RKO (cell line): Measurements from ENCODE around the gene OCA2.

ENCODE experiments used
- DNase-seq: peaks from one replicate; pipeline ENCODE4 v3.0.0-alpha.2; 2016; ENCODE audit warnings: low spot score

Gene OCA2

GRCh38 chr15:28104326-28104725 is 5.2 kb upstream of the OCA2 start:
- DNase-seq: no peak

DNA sequence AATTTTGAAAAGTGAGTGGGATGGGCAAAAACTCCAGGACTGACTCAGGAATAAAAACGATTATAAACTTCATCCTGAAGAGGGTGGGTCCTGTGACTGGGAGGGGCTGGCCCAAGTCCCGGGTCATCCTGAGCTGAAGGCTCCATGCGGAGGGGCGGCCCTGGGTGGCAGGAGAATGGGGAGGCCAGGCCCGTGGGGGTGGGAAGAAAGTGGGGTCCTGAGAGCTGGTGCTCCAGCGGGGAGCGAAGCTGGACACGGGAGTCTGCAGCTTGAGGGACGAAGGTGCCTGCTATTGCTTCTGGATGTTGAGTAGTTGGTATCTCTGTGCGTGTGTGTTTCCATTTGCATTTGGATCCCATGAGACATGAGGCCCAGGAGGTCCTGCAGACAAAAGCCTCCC is 4.7 kb upstream of the OCA2 start:
- no peak for DNase-seq

- DNase-seq: no peak
These were observed 2.9 kb upstream of the OCA2 start for GRCh38 chr15:28101983-28102441.

- no peak for DNase-seq
These were observed 2.1 kb upstream of the OCA2 start for GRCh38 chr15:28101201-28101600.

DNA sequence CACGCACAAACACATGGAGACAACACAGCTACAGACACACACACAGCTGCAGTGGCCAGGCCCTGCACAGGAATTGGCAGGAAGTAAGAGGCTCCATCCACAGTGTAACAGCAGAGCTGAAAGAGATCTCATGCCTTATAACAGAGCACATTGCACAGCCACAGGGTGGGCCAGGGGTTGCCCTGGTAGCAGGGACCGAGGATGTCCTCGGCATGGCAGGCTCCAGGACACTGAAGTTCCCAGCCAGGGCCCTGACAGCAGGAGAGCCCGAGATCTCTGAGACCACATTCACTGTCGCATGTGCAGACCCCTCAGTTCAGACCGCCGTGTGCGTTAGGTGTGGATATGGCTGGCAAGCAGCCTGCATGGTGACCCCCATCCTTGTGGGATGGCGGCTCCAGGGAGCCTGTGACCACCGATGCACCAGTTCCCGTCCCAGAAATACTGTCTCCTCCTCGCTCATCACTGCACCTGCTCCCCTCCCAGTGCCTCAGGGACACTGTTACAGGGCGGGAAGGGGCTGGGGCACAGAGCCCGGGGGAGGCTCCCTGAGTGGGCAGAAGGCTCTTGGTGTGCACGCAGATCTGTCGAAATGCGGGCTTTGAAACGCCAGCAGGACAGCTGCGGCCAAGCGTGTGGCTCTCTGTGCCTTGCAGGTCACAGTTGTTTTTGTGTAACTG is 1.5 kb upstream of the OCA2 start:
- no peak for DNase-seq

GRCh38 chr15:28099555-28100140 is 533 bp upstream of the OCA2 start:
- DNase-seq: no peak

DNA sequence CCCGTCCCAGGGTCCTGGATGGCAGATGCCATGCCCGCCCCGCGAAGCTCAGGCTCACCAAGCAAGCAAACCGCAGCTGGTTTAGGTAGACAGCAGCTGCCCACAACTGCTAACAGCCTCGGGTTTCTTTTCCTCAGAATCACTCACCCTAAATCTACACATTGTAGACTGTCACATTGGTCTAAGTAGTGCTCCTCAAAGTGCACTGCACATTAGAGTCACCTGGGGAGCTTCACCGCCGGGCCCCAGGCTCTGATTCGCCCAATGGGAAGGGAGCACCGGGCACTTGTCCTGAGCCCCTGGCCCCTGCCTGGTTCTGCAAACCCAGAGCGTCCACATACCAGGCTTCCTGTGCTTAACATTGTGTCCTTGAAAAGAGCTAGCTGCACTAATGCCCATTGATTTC is 752 bp downstream of the OCA2 start:
- DNase-seq: no peak

DNA sequence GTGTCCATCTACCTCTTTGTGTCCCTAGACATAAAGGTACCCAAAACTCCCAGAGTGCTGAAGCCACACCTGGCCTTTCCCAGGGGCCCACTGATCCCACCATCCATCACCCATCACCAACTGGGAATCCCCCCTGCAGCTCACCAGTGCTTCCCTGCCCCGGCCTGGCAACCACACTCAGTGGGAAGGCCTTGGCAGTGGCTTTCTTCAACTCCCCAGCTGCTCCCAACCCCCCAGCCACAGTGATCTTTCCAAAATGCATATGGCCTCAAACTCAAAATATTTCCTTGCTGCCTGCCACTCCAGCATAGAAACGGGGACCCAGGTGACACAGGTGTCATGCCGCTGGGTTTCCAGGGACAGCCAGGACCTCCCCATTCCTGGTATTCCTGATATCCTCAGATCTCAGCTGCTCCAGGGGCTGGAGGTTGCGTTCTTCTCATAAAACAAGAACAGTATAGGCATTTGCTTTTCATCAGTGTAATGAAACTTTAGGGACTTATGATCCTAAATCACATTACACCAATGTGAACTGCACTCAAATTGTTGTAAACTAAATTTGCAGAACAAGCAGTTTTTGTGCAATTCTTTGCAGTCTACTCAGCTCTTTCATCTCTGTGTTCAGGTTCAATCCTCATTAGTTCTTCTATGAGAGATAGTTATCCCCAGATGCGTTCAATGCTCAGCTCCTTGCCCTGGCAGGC is 1.3 kb downstream of the OCA2 start:
- no peak for DNase-seq

GRCh38 chr15:28096670-28097431 is 2.3 kb downstream of the OCA2 start:
- no peak for DNase-seq

GRCh38 chr15:28096411-28096669 is 2.8 kb downstream of the OCA2 start:
- DNase-seq: no peak

DNA sequence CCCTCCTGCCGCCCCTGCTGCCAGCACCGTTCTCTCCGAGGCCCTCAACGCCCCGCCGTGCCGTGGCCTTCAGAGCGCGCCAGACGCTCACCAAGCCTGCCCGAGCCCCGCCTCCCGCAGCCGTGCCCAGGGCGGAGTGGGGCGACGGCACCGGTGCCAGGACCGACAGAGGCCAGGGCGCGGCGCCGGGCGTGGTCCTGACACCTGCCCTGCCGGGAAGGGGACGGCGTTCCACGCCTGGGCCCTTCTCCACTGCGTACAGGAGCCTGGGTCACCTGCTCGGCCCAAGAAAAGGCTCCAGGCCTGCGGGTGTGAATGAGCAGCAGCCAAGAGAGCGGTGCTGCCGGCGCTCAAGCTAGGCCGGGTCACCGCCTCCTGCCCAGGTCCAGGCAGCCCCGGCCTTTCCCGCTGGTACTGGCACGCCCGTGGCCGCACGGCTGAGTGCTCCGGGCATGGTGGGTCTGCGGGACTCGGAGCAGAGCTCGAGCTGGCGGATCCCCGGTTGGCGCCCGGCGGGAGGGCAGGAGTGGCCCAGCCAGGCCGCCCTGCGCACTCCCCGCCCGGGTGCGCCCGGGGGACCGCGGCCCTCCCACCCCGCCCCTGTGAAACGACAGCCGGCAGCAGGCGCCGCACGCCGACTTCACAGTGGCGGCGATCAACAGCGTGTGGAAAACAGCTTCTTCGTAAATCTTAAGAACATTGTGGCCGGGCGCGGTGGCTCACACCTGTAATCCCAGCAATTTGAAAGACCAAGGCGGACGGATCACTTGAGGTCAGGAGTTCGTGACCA is 4.2 kb downstream of the OCA2 start:
- no peak for DNase-seq

DNA sequence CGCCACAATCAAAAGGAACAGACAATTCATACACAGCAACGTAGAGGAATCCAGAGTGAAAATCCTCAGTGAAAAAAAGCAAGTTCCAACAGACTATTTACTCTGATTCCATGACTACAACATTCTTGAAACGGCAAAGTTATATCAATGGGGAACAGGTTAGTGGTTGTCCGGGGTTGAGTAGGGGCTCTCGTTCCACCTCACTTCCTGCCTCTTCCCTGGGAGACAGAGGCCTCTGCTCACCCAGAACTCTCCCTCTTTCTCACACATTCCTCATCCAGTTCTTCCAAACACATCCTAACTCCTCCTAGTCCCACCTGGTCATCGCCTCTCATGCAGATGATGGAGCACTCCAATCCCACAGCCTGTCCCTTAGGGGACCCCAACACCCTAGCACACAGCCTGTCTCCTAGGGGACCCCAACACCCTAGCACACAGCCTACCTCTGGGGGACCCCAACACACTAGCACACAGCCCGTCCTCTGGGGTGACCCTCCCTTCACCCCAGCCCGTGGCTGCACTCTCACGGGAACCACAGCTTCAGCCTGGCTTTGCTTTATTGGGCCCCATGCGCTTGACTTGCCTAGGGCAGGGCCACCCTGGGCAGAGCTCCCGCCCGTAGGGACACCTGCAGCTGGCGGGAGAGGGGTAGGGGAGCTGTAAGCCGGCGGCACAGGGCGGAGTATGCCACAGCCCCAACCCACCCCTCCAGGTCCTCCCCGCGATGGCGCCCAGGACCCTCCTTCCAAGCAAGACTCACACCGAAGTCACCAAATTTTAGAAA is 5.2 kb downstream of the OCA2 start:
- no peak for DNase-seq

GRCh38 chr15:28091313-28091712 is 7.8 kb downstream of the OCA2 start:
- DNase-seq: no peak

- peak; percentile 74 for DNase-seq
These were observed 12.9 kb downstream of the OCA2 start for GRCh38 chr15:28086175-28086703.

DNA sequence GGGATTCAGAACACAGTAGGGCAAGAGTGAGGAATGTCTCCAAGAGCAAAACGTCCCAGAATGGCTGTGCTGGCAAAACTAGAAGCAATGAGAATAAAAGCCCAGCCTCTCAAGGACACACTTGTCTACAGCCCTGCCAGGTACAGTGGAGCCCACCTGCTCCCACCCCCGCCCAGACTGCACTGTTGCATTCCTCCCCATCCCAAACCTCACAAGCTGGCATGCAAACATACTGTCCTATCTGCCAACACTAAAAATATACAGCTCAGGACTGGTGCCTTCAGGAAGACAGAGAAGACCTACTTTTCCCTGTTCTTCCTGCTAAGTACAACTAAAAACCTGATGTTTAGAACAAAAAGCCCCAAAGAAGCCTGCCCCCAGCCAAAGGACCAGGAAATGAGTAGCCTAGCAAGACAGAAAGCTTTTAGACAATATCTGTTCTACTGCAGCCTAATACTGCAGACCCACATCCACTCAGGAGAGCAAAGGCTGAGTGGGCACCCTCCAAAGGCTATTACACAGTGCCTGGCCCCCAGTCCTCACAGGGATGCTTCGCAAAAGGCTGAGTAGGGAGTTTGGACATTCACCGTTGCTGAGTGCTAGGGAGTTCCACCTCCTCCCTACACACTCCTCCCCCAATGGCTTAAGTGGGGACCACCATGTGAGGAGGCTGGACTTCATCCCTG is 13.5 kb downstream of the OCA2 start:
- no peak for DNase-seq

DNA sequence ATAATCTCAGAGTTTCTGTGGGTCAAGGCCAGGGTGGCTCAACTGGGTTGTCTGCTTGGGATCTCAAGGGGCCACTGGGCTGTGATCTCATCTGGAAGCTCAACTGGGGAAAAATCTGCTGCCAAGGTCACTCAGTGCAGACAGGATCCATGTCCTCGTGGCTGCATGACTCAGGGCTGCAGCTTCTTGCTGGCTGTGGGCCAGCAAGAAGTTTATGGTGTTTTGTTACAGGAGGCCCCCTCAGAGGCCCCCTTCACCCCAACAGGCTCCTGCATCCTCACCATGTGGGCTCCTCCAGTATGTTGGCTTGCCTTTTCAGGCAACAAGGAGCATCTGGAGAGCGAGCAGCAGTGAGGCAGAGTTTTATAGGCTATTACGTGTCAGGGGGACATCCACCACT is 14.6 kb downstream of the OCA2 start:
- peak; percentile 38 for DNase-seq

- DNase-seq: no peak
These were observed 16.0 kb downstream of the OCA2 start for GRCh38 chr15:28082891-28083684.

DNA sequence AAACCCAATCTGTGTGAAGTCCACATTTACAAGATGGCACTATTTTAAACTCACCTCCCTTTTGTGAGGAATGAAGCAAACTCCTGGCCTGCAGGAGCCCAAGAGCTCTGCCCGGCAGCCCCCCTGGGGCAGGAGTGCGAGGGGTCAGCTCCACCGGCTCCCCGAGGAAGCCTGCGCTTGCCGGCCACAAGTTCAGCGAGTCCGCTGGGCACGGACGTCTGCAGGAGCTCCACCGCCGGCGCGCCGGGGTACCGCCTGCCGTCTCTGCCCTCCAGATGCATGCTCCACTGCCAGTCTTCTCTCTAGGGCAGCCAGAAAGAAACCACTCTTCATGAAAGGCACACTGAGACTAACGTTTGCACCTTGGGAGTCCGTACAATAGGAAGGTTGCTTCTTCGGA is 17.5 kb downstream of the OCA2 start:
- no peak for DNase-seq

- no peak for DNase-seq
These were observed 18.7 kb downstream of the OCA2 start for GRCh38 chr15:28080386-28080785.
